ENCODE results near the gene TMEM231. TPM values are rescaled to one million over a fixed set of nuclear protein-coding genes. Genes with fewer than 3 reads are reported as not detected.

TMEM231 gene
- total and polyA plus RNA-seq, 10 donors = 2.2 to 6.7 (median 3.4) TPM

- TF ChIP-seq POLR2AphosphoS5 (IDR thresholded peaks at IDR 0.05) (no peak), CTCF (IDR thresholded peaks at IDR 0.05 in 8 of 11, conservative IDR thresholded peaks at IDR 0.05 in 3 of 11) (no peak), POLR2A (IDR thresholded peaks at IDR 0.05) (no peak)
- no peak for DNase-seq
- peaks cover 0 to 46% (median 18%) of the 10 kb centered on the region in 6 donors for H3K4me1 ChIP-seq
- WGBS, 5 donors = 94 to 99% (median 96%) methylated on average over 2 of the region's 2 CpGs
- no peaks in the 10 kb centered on the region for H3K9me3 ChIP-seq
- H3K36me3 ChIP-seq = peaks cover 0 to 79% (median 58%) of the 10 kb centered on the region in 6 donors
- no peak overlapping the region for H3K4me3 ChIP-seq
- no peaks in the 10 kb centered on the region for H3K27me3 ChIP-seq (replicated peaks in 1 of 7)
- intact Hi-C loops (cut with DNase I; ENCODE audit: low total_unique reads) = no loop called here
- H3K27ac ChIP-seq = no peak overlapping the region
Observed at GRCh38 chr16:75578725-75579124, 22.7 kb upstream of the TMEM231 start.

- DNase-seq = no peak
- WGBS, 5 donors = 91 to 96% (median 94%) methylated on average over 7 of the region's 7 CpGs
- TF ChIP-seq POLR2AphosphoS5 (IDR thresholded peaks at IDR 0.05) = no peak
- TF ChIP-seq POLR2A (IDR thresholded peaks at IDR 0.05) = no peak
- TF ChIP-seq CTCF (IDR thresholded peaks at IDR 0.05 in 8 of 11, conservative IDR thresholded peaks at IDR 0.05 in 3 of 11) = no peak
- peaks cover 0 to 50% (median 24%) of the 10 kb centered on the region in 6 donors for H3K4me1 ChIP-seq
- no peak overlapping the region for H3K27ac ChIP-seq
- H3K27me3 ChIP-seq (replicated peaks in 1 of 7) = no peaks in the 10 kb centered on the region
- no peaks in the 10 kb centered on the region for H3K9me3 ChIP-seq
- peaks cover 0 to 84% (median 63%) of the 10 kb centered on the region in 6 donors for H3K36me3 ChIP-seq
- no peak overlapping the region for H3K4me3 ChIP-seq
- intact Hi-C loops (cut with DNase I; ENCODE audit: low total_unique reads) = no loop called here
Observed at GRCh38 chr16:75578212-75578611, 22.2 kb upstream of the TMEM231 start.

- no peaks in the 10 kb centered on the region for H3K27me3 ChIP-seq (replicated peaks in 1 of 7)
- H3K4me3 ChIP-seq = no peak overlapping the region
- H3K4me1 ChIP-seq = peaks cover 0 to 68% (median 38%) of the 10 kb centered on the region in 6 donors
- peaks cover 0 to 100% (median 80%) of the 10 kb centered on the region in 6 donors for H3K36me3 ChIP-seq
- H3K9me3 ChIP-seq = no peaks in the 10 kb centered on the region
- H3K27ac ChIP-seq = peak overlapping the region in 2 of 8 donors; percentile 10 to 38
- 66 to 82% (median 71%) methylated on average over 3 of the region's 3 CpGs for WGBS, 5 donors
- intact Hi-C loops (cut with DNase I; ENCODE audit: low total_unique reads) = no loop called here
- no peak for DNase-seq
- TF ChIP-seq CTCF (IDR thresholded peaks at IDR 0.05 in 8 of 11, conservative IDR thresholded peaks at IDR 0.05 in 3 of 11) (no peak), POLR2AphosphoS5 (IDR thresholded peaks at IDR 0.05) (no peak), POLR2A (IDR thresholded peaks at IDR 0.05) (no peak)
Observed at GRCh38 chr16:75576384-75576811, 20.3 kb upstream of the TMEM231 start.

- intact Hi-C loops (cut with DNase I; ENCODE audit: low total_unique reads) = no loop called here
- peaks cover 0 to 100% (median 84%) of the 10 kb centered on the region in 6 donors for H3K36me3 ChIP-seq
- DNase-seq = no peak
- no peaks in the 10 kb centered on the region for H3K27me3 ChIP-seq (replicated peaks in 1 of 7)
- peaks cover 4 to 72% (median 43%) of the 10 kb centered on the region in 6 donors for H3K4me1 ChIP-seq
- H3K9me3 ChIP-seq = no peaks in the 10 kb centered on the region
- 52 to 75% (median 69%) methylated on average over 3 of the region's 3 CpGs for WGBS, 5 donors
- H3K27ac ChIP-seq = peak overlapping the region in 2 of 8 donors; percentile 10 to 38
- no peak overlapping the region for H3K4me3 ChIP-seq
- TF ChIP-seq POLR2A (IDR thresholded peaks at IDR 0.05) (no peak), POLR2AphosphoS5 (IDR thresholded peaks at IDR 0.05) (no peak), CTCF (IDR thresholded peaks at IDR 0.05 in 8 of 11, conservative IDR thresholded peaks at IDR 0.05 in 3 of 11) (no peak)
Observed at GRCh38 chr16:75575958-75576357, 19.9 kb upstream of the TMEM231 start.

All from spleen (tissue), 11 donors.